SW 1271 (cell line): ENCODE measurements around the gene TRABD2B.

Experiments
- DNase-seq, 2 experiments: peaks; one replicate each; lab custom pipeline; 2025; lab: John Stamatoyannopoulos, UW

Gene TRABD2B

DNA sequence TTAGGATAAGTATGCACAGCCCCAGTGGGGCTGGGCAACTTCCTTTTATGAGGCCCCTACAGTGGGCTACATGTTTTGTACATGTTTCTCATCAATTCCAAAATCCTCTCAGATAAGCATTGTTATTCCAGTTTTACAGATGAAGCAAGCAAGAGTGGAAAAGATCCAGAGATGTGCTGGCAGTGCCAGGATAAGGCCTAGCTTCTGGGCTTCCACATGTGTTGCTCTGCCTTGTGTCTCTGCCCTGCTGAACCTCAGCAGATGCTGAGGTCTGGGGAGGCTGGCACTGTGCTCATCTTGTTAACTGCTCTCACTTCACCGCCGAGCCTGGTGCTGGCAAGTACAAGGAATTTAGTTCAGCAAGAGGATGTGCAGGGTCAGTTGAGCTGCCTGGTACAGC lies 202.1 kb downstream of the TRABD2B start:
- no peak for DNase-seq

DNA sequence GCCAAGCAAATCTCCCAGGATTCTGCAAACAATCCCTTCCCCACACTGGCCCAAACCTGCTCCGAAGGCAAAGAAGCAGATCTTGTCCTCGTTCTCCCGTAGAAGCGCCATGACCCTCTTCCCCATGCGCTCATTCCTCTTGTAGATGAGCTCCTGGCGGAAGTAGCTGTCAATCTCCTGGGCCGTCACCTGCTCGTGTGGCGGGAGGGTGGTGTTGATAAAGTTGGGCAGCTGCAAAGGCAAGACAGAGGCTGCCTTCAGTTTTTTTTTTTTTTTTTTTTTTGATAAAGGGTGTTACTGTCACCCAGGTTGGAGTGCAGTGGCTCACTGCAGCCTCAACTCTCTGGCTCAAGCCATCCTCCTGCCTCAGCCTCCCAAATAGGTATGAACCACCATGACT lies 202.7 kb downstream of the TRABD2B start:
- DNase-seq, result no peak

DNA sequence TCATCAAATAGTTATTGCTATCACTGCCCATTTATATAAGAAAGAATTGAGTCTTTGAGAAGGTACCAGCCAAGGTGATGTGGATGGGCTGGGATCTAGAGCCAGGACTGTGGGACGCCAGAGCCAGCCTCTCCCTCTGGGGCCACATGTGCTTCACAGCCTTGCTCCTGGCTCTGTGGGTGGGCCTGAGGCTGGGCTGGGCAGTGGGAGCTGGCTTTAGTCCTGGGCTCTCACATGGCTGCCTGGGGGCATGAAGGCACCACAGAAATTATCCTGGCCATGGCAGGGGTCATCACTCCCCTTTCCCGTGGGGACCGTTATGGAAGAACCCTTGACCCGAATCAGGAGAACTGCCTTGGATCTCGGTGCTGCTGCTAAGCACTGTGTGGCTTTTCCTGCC lies 203.1 kb downstream of the TRABD2B start:
- no peak for DNase-seq

DNA sequence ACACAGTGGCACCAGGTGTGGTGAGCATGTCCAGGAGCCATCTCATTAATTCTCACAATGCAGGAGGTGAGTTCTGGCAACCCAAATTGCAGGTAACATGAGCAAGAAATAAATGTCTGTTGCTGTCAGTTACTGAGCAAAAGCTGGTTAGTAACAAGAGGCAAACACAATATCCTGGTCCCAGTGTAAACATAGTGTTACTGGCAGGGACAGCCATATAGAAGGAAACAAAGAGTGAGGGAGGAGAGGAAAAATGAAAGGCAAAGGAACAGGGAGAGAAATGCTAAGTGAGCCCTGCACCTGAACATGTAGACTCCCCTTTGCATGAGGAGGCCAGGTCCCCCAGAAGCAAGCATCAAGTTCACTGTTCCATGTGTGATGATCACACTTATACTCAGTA lies 203.6 kb downstream of the TRABD2B start:
- no peak for DNase-seq

DNA sequence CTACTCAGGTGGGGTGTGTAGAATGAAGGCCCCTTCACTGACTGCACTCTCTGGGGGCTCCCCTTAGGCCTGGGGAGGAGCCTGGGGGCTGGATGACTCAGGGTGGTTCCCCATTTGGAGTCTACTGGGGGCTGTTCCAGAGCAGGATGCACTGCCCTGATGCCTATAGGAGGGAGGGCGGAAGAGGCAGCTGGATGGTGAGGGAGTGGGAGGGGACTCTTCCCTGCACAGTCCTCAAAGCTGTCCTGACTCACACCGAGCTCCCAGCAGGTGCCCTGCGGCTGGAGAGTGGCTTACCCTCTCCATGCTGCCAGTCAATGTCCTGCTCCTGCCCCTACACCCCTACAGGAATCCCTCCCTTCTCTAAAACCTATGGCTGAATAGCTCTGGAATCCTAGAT lies 204.4 kb downstream of the TRABD2B start:
- no peak for DNase-seq

DNA sequence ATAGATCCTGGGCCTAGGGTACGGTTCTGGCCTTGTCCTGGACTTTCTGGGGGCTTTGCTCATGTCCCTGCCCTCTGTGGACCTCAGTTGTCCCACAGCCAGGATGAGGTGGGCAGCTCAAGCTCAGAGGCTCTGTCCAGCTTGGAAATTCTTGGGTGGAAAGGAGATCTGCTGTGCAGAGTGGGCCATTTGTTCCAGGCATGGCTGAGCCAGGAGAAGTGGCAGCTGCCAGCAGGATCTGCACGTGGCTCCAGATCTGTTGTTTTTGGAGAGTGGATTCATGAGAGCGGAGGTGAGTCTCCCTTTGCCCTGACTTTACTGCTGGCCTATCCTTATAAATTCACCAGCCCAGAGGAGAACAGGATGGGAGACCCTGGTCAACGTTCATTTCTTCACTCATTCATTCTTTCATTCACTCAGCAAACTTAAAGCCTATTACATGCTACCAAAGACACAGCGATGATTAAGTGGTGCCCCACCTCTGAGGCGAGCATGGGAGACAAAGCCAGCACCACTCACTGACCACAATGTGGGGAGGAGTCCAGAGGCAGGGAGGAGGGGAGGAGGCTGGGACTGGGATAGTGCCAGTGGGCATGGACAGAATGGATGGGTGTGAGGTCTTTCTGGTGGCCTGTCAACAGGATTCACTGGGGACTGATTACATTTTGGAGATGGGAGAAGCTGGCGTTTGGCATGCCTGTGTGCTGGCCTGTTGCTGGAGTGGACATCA lies 205.1 kb downstream of the TRABD2B start:
- no peak for DNase-seq

DNA sequence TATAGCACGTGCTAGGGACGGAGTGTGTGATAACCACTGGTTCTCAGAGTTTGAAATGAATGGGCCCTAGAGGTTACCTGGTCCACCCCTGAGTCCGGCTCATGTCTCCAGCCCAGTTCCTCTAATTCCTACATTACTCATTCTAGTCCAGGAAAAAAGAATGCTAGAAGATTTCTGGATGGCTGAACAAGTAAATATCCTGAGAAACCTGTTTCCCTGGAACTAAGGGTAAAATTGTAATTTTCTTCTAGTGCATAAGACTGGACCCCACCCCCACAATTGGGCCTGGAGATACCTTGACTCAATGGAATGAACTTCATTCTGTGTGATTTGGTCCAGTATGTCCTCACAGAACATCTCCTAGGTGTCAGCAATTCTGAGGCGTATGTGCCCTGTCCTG lies 208.4 kb downstream of the TRABD2B start:
- no peak for DNase-seq

DNA sequence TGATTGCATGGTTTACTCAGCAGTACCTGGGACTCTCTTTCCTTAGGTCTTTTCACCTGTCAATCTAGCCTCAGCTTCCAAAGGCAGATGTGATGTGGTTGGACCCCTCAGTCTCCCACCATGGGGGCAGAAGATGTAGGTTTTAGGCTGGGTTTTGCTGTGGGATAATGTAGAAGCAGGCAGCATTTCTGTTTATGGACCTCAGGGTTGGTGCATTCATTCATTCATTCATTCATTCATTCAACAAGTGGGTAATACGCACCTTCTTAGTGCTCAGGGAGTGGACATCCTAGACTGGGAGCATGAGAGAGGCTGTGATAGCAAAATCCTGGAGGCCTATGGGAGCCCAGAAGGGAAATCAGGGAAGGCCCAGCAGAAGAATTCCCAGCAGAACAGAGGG lies 209.6 kb downstream of the TRABD2B start:
- no peak for DNase-seq

DNA sequence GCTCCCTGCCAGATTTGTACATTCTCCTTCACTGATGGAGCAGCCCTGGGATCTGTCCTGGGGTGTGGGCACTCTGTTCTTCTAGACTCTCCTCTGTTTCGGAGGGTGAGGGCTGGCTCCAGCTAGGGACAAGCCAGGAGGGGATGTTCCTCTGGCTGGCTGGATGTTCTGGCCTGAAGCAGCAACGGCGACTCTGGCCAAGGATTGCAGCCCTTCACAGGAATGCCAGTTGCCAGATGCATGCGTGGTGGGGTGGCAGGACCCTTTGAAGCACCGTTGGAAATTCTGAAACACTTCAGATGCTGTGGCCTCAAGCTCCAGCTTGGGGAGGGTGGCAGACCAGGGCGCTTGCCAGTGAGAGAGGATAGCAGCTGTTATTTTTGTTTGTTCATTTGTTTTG lies 210.9 kb downstream of the TRABD2B start:
- no peak for DNase-seq

DNA sequence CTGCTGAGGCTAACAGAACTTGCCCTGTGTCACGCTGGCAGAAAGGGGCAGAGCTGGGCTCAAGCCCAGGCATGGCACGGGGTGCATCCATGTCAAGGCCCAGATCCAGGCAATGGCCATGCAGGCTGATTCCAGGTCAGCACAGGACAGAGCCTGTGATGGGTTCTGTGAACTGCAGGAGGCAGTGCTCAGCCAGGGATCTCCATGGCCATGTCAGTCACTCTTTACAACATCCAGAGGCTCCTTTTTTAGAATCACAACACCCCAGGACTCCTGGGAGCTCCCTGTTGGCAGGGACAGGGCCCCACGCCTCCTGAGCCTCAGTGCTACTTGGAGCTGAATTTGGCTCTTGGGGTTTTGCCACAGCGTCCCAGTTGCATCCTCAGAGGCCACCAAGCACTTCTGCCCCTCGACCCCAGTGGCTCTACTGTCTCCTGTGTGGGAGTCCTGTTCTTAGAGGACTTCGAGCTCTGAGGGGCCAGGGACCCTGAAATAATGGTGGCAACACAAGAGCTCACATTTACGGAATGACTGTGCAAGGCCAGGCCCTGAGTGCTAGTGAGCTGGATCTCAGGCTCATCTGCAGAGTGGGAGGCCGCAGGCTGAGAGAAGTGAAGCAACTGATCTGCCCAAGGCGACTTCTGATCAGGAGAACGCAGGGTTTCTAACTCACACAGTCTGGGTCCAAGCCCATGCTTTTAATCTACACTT lies 211.5 kb downstream of the TRABD2B start:
- DNase-seq, result no peak

DNA sequence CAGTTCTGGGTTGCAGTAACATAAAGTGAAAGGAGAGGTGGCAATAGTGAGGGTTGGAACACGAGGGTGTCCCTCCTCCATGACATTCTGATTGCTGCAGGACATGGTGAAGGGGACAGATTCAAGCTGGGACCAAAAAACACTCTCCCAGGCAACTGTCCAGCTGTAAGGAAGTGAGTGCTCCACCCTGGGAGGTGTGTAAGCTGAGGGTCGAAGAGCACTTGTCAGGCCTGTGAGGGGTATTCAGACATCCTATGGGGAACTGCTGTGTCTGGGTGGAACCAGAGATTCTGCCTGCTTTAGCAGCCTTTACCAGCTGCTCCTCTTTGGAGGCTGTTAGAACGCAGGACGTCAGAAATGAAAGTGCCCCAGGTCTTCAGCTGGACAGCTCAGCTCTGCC lies 212.1 kb downstream of the TRABD2B start:
- no peak for DNase-seq

DNA sequence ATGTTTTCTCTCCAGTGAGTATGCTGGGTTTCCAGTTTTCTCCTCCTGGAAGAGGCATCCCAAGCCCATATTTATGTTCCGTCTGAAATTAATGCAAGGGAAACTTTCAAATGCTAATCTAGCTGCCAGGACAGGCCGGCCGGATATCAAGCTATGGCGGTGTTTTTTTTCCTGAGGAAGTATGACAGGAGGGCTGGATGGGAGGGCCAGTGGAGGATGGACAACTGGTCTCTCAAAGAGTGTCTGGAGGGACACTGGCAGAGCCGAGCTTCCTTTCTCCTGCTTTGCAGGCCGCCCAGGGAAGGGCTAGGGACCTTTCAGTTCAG lies 212.7 kb downstream of the TRABD2B start:
- DNase-seq, result no peak

DNA sequence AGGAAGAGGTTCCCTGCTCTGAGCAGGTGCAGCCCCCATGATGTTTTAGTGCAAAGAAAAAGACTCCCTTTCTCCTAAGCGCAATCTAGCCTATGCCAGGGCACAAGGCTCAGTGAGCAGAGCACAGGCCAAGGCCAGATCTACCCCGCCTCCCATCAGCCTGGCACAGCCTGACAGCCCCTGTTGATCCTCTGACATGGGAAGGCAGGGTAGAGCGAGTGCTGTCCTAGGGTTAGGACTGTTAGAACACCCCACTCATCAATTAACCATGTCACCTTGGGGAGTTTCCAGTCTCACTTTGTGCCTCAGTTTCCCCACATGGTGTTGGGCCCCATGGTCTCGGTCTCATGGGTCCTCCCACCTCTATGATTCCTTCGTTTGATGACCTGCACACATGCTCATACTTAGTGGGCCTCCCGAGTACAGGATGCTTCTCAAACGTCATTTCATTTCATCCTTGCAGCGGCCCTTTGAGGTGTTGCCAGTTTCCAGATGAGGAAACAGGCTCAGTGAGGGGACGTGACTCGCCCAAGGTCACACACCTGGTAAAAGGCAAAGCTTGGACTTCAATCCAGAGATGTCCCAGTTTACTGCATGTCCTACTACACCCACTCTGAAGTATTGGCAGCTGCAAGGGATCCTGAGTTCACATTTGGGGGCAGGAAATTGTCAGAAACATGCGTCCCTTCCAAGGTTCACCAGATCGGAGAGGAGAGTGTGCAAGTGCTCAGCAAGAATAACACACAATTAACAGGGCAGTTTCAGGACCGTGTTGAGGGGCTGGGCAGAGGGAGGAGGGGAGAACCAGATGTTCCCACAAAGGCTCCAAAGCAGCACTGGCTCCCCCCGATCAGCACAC lies 213.3 kb downstream of the TRABD2B start:
- no peak for DNase-seq

DNA sequence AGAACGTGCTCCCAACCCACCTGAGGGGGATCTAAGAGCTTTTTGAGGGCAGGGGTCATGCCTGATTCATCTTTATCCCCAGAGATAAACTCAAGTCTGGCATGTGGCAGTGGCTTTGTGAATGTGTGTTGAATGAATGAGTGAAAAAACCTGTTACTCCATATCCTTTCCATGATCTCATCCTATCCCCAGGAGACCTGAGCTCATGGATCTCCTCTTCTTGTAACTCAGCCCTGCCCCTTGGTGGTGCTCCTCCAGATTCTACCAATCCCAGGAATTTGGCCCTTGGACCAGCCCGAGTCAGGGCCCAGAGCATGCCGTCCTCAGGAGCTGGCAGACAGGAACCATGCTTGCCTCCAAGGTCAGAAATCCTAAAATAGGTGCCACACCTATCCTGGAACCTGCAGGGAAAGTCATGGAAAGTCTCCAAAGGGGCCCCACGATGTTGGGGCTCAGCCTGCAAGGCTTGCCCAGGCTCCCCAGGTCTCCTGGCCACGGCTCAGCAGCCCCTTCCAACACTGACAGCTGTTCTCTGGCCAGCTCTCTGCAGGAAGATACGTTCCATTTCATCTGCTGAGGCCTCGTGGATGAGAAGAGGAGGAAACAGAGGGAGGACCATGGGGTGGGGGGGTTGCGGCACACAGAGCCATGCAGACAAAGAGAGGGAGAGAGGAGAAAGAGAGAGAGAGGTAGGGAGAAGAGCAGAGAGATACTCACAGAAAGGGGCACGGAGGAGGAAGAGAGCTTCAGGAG lies 214.6 kb downstream of the TRABD2B start:
- DNase-seq, result no peak

DNA sequence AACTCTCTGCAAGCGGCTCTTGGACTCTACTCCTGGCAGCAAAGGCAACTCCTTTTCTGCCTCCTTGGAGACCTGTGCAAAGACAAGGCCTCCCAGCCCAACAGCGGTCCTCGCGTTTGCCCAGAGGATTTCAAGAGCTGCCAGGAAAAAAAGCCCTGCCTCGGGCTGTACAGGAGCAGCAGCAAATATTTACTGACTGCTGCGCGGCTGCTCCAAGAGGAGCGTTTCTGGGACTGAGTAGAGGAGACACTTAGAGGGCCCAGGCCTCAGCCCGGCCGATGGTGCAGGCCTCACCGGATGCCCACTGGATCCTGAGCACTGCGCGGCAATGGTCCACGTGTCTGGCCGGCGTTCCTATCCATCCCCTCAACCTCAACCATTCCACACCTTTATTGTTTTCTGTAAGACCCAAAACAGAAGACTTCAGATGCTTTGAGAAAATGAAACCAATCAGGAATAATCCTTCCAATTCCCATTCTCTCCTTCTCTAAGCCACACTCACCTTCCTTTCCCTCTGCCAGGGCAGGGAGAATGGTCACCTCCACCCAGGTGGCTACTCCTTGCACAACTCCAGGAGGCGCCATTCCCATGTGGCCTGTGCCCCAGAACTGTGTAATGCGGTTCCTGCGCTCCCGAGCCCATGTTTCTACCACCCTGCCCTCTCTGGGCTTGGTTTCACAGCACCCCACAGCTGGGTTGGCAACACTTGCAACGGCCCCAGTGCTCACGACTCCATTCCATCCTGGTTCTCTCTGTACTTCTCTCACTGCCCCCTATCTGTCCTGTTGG lies 215.8 kb downstream of the TRABD2B start:
- no peak for DNase-seq

DNA sequence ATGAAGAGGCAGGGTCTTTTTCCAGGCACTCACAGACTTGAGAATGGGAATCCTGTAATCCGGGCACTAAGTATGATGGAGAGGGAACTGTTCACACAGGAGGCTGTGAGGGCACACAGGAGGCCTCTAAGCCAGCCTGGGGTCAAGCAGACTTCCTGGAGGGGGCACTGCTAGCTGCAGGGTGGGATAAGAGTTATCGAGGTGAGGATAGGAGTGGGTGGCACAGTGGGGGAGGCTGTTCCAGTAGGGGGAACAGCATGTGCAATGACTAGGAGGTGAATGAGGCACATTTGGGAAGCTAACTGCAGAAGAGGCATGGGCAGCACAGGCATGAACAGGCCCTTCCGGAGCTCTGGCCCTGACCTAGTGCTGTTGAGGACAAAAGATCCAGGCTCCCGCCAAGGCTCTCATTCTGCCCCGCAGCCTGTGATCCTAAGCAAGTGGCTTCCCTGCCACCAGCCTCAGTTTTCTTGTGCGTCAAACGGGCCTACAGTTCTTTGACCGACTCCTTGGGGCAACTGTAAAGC lies 216.7 kb downstream of the TRABD2B start:
- DNase-seq, result no peak

DNA sequence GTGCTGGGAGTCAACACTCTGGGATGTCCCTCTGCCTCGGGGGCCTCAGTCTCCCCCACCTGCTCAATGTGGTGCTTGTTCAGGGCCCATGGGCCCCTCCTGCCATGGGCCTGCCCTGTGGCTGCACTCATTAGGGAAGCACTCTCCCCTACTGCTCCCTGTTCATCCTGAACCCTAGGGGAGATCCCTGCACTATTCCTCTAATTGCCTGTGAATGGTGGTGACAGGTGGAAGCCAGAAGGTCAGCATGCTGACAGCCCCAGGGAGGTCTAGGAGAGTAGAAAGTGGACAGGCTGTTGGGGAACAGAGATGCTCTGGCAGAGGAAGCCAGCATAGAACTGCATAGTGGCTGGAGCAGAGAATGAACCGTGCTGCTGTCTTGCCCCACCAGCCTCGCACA lies 217.6 kb downstream of the TRABD2B start:
- DNase-seq, result no peak

DNA sequence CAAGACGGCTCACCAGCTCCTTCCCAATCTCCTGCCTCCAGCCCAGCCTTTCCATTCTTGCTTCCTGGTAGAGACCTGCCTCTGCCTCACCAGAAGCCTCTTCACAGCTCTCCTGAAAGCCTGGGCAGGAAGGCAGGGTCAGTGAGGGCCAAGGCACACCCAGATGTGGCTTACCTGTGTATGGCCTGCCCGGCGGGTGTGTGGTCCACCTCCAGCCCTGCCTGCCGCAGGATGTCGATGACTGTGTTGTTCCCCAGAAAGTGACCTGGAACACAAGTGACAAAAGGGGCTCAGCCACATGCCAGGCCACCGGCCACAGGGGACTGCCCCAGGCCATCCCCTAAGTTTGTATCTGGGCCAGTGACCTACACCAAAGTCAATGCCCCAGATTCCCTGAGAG lies 218.9 kb downstream of the TRABD2B start:
- no peak for DNase-seq

DNA sequence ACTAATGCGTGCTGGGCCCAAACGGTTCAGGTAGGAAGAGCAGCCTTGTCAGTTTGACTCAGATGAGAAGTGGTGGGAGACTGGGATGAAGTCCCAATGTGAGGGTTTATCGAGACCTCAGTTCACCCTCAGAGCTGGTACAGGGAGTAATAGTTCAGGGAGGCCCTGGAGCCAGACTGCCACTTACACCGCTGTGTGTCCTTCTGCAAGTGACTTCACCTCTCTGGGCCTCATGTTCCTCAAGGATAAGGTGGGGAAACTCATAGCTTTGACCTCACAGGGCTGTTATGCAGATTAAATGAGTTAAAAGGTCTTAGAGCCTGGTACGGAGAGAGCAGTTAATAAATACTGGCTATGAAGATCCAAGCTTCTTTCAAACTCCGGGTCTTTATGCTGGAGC lies 219.9 kb downstream of the TRABD2B start:
- no peak for DNase-seq

DNA sequence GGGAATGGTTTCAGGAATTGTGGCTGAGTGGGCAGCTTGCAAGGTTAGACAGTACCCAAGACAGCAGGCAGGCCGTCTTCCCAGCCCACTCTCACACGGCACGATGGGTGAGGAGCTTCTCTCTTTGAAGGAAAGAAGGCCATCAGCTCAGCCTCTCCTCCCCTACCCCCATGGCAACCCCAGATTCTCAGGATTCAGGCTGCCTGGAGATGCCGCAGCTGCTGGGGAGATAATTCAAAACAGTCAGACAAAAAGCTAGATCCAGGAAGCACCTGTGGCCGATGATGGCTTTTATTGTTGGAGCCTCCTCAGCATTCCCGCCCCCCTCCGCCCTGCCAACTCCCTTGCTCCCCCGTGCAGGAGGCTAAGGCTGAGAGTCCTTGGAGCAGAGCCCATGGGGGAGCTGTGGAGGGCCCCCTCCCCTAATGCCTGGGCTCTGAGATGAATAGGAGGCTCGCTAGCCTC lies 220.5 kb downstream of the TRABD2B start:
- DNase-seq, result no peak
